ENCODE results near the gene MYL7. TPM values are rescaled to one million over a fixed set of nuclear protein-coding genes. Genes with fewer than 3 reads are reported as not detected.

Gene MYL7
- polyA plus RNA-seq, 3 donors = not detected

- H4K20me1 ChIP-seq (ENCODE audit: insufficient read depth, low read length) = no peaks in the 10 kb centered on the region
- no peak for TF ChIP-seq CTCF (IDR thresholded peaks at IDR 0.05)
- H3K27ac Mint-ChIP-seq = no peak overlapping the region
- H3K36me3 ChIP-seq (replicated peaks in 1 of 2; ENCODE audit: control insufficient read depth in 1 of 2, insufficient read depth in 2 of 2, low read length in 2 of 2) = no peaks in the 10 kb centered on the region
- no peaks in the 10 kb centered on the region for H3K36me3 Mint-ChIP-seq
- no peaks in the 10 kb centered on the region for H3K4me1 Mint-ChIP-seq
- no peak overlapping the region for H3K4me3 Mint-ChIP-seq
- peaks cover 0 to 3% of the 10 kb centered on the region in 2 donors for H3K9me3 ChIP-seq (replicated peaks in 1 of 2; ENCODE audit: control insufficient read depth in 1 of 2, insufficient read depth in 1 of 2, low read length in 2 of 2)
- no peak overlapping the region for H3K4me3 ChIP-seq (replicated peaks in 1 of 3; ENCODE audit: low read depth in 2 of 3, low read length in 3 of 3)
- no peaks in the 10 kb centered on the region for H3K27me3 ChIP-seq (ENCODE audit: control insufficient read depth in 2 of 2, insufficient read depth in 2 of 2, low read length in 2 of 2)
- H3K4me2 ChIP-seq (replicated peaks; ENCODE audit: extremely low read depth, low read length, poor library complexity, severe bottlenecking) = no peak overlapping the region
- DNase-seq = no peak
- H3K79me2 ChIP-seq (ENCODE audit: insufficient read depth, low read length) = no peaks in the 10 kb centered on the region
- H3K27ac ChIP-seq (ENCODE audit: low read depth in 1 of 2, low read length in 2 of 2) = no peak overlapping the region
- intact Hi-C loops (cut with micrococcal nuclease) = no loop called here
- H3K27me3 Mint-ChIP-seq (ENCODE audit: low read depth in 3 of 3) = peaks cover 5 to 8% (median 7%) of the 10 kb centered on the region in 3 donors
- peaks cover 0 to 9% (median 4%) of the 10 kb centered on the region in 7 donors for H3K9me3 Mint-ChIP-seq
- H3K4me1 ChIP-seq (ENCODE audit: control insufficient read depth in 1 of 2, insufficient read depth in 2 of 2, low read length in 2 of 2) = no peaks in the 10 kb centered on the region
- H3K9ac ChIP-seq (ENCODE audit: insufficient read depth, low read length, poor library complexity, severe bottlenecking) = no peak overlapping the region
- H2AFZ ChIP-seq (ENCODE audit: insufficient read depth, low read depth, low read length, poor library complexity, severe bottlenecking) = no peak overlapping the region
- 100% methylated on average over 2 of the region's 2 CpGs for WGBS (ENCODE audit: insufficient coverage)
Observed at GRCh38 chr7:44161371-44161770, 20.2 kb upstream of the MYL7 start.

- no peak overlapping the region for H3K4me2 ChIP-seq (replicated peaks; ENCODE audit: extremely low read depth, low read length, poor library complexity, severe bottlenecking)
- H3K36me3 ChIP-seq (replicated peaks in 1 of 2; ENCODE audit: control insufficient read depth in 1 of 2, insufficient read depth in 2 of 2, low read length in 2 of 2) = no peaks in the 10 kb centered on the region
- no peak overlapping the region for H3K27ac ChIP-seq (ENCODE audit: low read depth in 1 of 2, low read length in 2 of 2)
- Mint-ChIP-seq H3K4me3 (no peak overlapping the region), H3K27me3 (ENCODE audit: low read depth in 3 of 3) (peaks cover 5 to 6% (median 5%) of the 10 kb centered on the region in 3 donors), H3K27ac (no peak overlapping the region), H3K4me1 (no peaks in the 10 kb centered on the region), H3K36me3 (no peaks in the 10 kb centered on the region), H3K9me3 (peaks cover 0 to 9% (median 4%) of the 10 kb centered on the region in 7 donors)
- WGBS (ENCODE audit: insufficient coverage) = 100% methylated on average over 3 of the region's 5 CpGs
- DNase-seq = no peak
- no peaks in the 10 kb centered on the region for H3K79me2 ChIP-seq (ENCODE audit: insufficient read depth, low read length)
- no peaks in the 10 kb centered on the region for H4K20me1 ChIP-seq (ENCODE audit: insufficient read depth, low read length)
- H2AFZ ChIP-seq (ENCODE audit: insufficient read depth, low read depth, low read length, poor library complexity, severe bottlenecking) = no peak overlapping the region
- no peak overlapping the region for H3K4me3 ChIP-seq (replicated peaks in 1 of 3; ENCODE audit: low read depth in 2 of 3, low read length in 3 of 3)
- intact Hi-C loops (cut with micrococcal nuclease) = no loop called here
- H3K9ac ChIP-seq (ENCODE audit: insufficient read depth, low read length, poor library complexity, severe bottlenecking) = no peak overlapping the region
- no peaks in the 10 kb centered on the region for H3K27me3 ChIP-seq (ENCODE audit: control insufficient read depth in 2 of 2, insufficient read depth in 2 of 2, low read length in 2 of 2)
- no peaks in the 10 kb centered on the region for H3K4me1 ChIP-seq (ENCODE audit: control insufficient read depth in 1 of 2, insufficient read depth in 2 of 2, low read length in 2 of 2)
- TF ChIP-seq CTCF (IDR thresholded peaks at IDR 0.05) = no peak
- H3K9me3 ChIP-seq (replicated peaks in 1 of 2; ENCODE audit: control insufficient read depth in 1 of 2, insufficient read depth in 1 of 2, low read length in 2 of 2) = peaks cover 0 to 3% of the 10 kb centered on the region in 2 donors
Observed at GRCh38 chr7:44159824-44160630, 18.9 kb upstream of the MYL7 start.
